Stimulated activated CD4-positive, alpha-beta T cell treated with anti-CD3 and anti-CD28 coated beads, TNF-alpha, amount 100 ng/mL, for 24 hours (primary cell): ENCODE measurements around the gene LRRC46.

ENCODE experiments used
- DNase-seq, 3 experiments: peaks; one replicate each; pipeline ENCODE4 v3.0.0-alpha.2; 2020; ENCODE audit warnings: low read depth in 3 of 3

Gene LRRC46

DNA sequence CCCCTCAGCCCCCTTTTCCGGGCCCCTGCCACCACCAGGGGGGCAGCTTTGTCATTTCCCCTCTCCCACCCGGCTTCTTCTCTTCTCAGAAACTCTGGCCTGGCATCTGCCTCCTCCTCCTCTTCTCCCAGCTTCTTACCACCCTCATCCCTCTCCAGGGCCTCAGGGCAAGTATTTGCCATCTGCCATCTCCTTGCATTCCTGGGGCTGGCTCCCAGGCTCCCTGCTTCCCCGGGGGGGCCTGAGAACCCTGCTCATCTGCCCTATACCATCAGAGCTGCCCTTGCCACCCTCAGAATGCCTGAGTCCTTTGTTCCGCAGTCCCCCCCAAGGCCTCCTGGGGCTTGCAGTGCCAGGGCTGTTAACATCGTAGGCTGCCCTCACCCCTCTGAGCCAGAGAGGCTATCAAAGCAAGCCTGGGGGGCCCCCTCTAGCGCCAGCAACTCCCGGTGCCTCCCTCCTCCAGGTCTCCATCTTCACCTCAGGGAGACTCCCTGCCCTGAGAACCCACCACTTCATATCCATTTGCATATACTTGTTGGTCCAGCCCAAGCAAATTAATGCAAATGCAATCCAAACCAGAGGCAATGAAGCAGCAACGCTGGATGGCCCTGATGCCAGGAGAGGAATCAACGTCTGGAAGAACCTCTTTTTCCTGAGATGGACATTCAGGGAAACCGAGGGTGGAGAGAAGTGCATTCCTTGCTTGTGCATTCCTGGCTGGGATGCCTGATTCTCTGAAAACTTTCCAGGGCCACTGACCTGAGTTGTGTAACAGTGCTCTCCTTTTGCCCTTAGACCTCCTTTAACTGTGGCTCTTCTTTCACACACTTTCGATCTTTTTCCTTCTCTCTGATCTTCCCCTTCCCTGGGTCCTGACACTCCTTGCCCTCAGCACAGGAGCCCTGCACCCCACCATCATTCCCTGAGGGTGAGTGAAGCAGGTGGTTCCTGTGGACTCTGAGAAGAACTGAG, 43.8 kb downstream of the LRRC46 start:
- no peak for DNase-seq

DNA sequence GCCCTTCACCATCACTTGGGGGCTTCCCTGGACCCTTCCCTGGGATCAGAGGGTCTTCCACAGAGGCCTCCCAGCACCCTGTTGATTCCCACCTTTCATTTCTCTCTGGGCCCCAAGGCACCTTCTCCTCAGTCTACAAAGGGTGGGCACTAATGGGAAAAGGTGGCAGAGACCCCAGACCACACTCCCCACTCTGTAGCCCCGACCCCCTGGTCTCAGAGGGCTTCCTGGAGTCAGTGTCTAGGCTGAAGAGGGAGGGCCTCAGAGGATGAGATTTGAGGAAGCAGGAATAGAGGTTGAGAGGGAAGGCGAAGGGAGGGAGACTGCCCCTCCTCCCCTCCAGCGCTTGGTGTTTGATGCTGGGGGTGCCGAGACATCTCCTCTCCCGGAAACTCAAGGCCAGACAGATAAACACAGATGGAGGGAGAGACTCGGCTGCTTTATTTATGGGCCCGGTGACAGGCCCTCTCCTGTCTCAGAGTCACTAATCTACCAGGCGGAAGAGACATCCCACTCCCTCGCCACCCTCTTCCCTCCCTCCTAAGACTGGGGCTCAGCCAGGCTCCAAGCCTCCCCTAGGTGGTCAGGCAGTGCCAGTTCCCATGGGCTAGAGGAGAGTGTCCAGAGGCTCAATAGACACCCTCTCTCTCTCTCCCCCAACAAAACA, 46.0 kb downstream of the LRRC46 start:
- no peak for DNase-seq

DNA sequence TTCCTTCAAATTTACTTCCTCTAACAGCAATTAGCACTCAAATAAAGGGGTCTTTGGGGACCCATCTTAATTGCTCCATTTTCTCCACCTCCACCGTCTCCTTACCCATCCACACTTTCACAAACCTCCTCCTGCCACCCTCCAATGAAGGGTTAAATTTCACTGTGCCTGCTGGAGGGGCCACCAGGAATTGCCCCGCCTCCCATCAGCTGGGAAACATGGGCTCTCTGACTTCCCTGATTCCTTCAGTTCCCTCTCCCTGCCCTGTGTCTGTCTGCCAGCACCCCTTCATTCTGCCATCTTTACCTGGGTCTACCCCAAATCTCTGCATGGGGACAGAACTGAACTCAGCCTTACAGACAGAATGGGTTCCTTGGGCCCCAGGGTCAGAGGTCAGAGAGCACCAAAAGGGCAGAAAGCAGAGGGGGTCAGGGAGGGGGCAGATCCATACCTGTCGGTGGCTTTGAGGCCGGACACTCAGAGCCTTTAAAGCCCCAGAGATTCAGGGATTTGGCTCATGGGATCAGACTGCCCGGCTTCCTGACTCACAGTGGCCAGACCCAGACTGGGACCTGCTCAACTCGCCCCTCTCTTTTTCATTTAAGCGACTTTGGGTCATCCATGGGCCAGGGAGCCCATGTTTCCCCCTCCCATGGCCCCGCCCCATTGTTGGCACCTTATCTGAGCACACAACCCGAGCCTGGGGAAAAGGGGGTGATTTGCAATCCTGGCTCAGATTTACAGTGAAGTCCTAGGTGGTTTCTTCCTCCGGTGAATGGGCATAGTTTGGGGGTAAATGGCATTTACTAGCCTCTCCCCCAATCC, 46.9 kb downstream of the LRRC46 start:
- DNase-seq: no peak

- no peak for DNase-seq
These were observed 47.6 kb downstream of the LRRC46 start for GRCh38 chr17:47879028-47879585.

DNA sequence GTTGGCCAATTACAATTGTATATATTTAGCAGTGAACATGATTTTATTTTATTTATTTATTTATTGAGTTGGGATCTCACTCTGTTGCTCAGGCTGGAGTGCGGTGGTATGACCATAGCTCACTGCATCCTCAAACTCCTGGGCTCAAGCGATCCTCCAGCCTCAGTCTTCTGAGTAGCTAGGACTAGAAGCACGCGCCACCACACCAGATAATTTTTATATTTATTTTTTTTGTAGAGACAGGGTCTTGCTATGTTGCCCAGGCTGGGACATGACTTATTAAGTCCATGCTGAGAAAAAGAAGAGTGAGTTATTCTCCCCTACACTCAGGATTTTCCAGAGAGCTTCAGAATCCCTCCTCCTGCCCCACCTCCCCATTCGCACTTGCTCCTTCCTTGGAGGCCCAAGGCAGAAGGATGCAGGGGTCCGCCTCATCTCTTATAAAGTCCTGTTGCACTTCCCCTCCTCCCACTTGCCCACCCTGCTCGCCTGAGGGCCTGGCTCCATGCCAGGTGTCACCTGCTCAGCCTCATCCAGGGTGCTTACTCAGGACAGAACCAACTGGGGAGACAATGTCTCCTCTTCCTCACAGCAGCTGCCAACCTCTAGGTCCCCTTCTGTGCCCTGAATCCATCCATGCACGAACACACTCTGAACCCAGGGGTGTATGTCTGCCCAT, 48.4 kb downstream of the LRRC46 start:
- no peak for DNase-seq

DNA sequence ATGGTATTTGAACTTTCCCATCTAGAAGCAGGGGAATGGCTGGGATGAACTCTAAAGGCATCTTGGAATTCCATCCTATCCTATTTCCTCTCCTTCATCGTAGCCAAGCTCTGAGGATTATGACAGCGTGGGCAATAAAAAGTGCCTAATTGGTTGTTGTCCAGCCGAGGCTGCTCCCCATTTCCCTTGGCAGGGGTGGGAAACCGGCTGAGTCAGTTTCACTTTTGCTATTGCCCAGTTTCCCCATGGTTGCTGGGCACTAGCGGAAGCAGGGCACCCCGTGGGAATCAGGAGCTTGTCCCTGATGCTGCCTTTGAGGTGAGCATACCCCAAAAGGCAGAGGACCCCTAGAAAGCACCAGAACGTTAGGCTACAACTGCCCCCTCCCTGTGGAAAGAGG, 50.8 kb downstream of the LRRC46 start:
- no peak for DNase-seq

- no peak for DNase-seq
These were observed 51.5 kb downstream of the LRRC46 start for GRCh38 chr17:47882695-47883588.

- DNase-seq: no peak
These were observed 52.3 kb downstream of the LRRC46 start for GRCh38 chr17:47883589-47884426.

DNA sequence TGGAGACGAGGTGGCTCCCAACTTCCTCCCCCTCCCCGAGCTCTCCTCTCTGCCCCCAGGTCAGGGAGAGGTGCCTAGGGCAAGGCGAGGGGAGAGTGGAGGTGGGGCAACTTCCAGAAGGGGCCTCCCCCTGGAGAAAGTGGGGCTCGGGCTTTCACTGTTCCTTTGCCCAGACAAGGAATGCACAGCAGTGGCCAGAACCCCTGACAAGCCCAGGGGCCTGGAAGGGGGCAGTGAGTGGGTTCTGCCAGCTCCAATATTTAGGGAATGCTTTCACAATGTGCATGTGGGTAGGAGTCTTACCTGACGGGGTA, 52.9 kb downstream of the LRRC46 start:
- no peak for DNase-seq

DNA sequence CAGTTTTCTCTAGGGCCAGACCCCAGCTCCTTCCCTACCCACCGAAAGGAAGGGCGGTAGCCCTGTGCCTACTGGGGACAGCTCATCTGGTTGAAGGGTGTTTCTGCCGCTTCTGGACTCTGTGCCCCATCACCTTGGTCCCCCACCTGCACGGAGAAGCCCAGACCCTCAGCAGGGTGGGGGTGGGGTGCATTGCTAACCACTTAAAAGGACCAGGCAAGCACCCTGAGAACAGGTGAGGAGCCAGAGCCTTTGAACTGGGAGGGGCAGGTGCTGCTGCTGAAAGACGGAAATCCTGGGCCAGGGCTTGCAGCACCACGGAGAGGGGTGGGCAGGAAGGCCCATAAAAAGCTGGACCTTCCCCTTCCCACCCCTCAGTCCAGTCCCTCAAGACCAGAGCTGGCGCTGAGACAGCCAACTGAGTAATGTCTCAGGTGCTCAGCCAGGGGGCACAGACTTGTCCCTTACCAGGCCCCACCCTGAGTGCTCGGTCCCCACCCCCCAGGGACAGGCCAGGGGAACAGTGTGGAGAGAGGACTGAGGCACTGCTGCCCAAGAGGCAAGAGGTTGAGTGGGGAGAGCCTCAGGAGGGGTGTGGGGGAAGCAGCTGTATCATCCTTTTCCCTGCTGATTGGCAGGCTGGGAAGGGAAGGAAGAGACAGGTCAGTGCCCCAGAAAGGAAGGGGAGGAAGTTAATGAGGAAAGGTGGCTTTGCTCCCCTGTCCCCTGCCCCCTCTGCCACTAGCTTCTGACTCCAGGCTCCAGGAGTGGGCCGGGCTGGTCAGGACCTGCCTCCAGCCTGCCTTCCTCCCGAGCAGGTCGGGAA, 53.6 kb downstream of the LRRC46 start:
- DNase-seq: no peak
